AG08396 (cell line): ENCODE data around the gene SLC15A1.

Experiments used
- DNase-seq: peaks from one replicate; pipeline ENCODE4 v3.0.0; 2012; ENCODE audit warnings: low spot score, mixed read lengths

The SLC15A1 gene

GRCh38 chr13:98751367-98751782 lies 1.1 kb downstream of the SLC15A1 start:
- DNase-seq, result peak; percentile 24

- DNase-seq, result peak; percentile 71
Observed at GRCh38 chr13:98749501-98749900, 3.0 kb downstream of the SLC15A1 start.

- DNase-seq, result no peak
Observed at GRCh38 chr13:98746968-98747367, 5.5 kb downstream of the SLC15A1 start.

- no peak for DNase-seq
Observed at GRCh38 chr13:98743377-98743776, 9.1 kb downstream of the SLC15A1 start.

- DNase-seq, result no peak
Observed at GRCh38 chr13:98742961-98743360, 9.5 kb downstream of the SLC15A1 start.

DNA sequence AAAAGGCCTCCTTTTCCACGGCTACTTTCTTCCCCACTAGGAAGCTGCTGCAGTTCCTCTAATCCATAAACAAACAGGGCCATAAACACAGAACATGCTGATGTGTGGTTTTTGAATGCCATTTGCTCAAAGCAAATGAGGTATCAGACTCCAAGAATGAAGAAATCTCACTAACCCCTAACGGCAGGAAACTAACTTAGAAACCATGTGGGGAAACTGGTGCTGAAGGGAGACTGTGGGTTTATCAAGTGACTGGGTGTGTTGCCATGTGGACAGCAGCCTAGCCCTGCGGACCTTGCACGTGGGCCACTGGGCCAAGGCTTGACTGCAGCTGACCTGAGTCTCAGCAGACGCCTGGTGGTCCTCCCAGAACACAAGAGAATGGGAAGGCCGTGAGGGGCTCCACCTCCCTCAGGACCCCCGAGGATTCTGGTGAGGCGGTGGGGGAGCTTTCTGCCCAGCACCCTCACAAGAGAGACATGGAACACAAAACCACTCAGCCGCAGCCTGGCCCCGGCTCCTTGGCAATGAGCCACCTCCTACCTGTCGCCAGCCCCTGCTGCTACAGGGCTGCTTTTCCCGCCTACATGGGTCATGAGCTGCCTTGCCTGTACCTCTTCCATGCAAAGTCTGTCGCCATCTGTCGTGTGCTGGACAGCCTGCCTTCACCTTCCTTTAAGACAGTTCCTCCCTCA lies 10.6 kb downstream of the SLC15A1 start:
- DNase-seq, result peak; percentile 48

DNA sequence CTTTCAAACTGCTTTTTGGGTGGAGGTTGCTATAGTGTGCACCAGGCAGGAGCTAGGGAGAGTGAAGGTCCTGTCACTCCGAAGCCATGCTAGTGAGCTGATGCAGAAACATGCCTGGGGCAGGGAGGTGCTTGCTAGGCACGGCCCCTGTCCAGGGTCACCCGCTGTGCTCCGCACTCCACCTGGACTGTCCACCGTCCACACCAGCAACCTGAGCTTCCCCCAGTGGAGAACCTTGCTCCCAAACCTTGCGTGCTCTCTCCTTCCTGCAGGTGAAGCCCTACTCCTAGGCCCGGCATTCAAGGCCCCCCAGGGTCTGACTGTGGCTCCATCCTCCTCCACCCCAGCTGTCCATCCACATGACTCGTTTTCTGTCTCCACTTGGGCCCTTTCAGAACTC lies 12.3 kb downstream of the SLC15A1 start:
- no peak for DNase-seq

DNA sequence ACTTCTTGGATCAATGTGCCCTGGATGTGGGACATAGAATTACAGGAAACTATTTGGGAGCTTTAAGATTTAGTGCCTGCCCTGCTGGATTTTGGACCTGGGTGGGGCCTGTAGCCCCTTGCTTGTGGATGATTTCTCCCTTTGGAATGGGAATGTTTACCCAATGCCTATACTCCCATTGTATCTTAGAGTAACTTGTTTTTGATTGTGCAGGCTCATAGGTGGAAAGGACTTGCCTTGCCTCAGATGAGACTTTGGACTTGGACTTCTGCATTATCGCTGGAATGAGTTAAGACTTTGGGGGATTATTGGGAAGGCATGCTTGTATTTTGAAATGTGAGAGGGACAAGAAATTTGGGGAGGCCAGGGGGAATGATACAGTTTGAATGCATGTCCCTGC lies 13.5 kb downstream of the SLC15A1 start:
- no peak for DNase-seq

DNA sequence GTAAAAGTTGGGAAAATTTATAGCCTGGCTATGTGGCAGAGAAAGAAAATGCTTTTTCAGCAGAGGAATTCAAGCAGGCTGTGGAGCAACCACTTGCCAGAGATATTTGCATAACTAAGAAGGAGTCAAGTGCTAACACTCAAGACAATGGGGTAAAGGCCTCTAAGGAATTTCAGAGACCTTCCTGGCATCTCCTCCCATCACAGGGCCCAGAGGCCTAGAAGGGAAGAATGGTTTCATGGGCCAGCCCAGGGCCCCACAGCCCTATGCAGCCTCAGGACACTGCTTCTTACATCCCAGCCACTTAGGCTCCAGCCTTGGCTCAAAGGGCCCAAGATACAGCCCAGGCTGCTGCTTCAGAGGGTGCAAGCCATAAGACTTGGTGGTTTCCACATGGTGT lies 14.3 kb downstream of the SLC15A1 start:
- no peak for DNase-seq

GRCh38 chr13:98731925-98732324 lies 20.5 kb downstream of the SLC15A1 start:
- DNase-seq, result no peak

GRCh38 chr13:98731038-98731437 lies 21.4 kb downstream of the SLC15A1 start:
- DNase-seq, result no peak

- no peak for DNase-seq
Observed at GRCh38 chr13:98730441-98730840, 22.0 kb downstream of the SLC15A1 start.

DNA sequence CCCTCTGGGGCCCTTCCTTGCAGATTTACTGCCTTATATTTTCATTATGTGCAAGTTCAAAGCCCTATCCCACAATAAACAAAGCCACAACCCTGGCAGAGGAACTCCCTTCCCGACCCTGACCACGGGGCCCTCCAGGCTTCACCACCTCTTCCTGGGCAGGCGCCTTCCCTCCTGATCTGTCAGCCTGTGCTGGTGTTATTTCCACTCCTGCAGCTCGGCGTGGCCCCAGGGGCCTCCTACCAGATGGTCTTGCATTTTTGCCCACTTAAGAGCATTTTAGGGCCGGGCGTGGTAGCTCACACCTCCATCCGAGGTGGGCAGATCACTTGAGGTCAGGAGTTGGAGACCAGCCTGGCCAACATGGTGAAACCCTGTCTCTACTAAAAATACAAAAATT lies 22.8 kb downstream of the SLC15A1 start:
- no peak for DNase-seq

DNA sequence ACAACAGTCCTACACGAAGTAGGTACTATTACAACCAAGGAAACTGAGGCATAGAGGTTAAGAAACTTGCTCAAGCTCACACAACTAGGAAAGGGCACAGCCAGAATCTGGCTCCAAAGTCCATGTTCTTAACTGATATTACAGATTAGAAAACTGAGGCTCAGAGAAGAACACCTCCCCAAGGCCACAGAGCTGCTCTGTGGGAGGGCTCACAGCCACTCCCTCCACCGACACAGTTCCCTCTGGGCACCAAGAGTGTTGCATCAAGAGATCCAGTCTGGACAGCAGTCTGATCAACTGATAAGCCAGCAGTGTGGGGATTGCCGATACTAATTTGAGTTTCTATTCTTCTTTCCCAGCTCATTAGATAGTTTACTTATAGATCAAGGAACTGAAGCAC lies 29.5 kb downstream of the SLC15A1 start:
- no peak for DNase-seq

DNA sequence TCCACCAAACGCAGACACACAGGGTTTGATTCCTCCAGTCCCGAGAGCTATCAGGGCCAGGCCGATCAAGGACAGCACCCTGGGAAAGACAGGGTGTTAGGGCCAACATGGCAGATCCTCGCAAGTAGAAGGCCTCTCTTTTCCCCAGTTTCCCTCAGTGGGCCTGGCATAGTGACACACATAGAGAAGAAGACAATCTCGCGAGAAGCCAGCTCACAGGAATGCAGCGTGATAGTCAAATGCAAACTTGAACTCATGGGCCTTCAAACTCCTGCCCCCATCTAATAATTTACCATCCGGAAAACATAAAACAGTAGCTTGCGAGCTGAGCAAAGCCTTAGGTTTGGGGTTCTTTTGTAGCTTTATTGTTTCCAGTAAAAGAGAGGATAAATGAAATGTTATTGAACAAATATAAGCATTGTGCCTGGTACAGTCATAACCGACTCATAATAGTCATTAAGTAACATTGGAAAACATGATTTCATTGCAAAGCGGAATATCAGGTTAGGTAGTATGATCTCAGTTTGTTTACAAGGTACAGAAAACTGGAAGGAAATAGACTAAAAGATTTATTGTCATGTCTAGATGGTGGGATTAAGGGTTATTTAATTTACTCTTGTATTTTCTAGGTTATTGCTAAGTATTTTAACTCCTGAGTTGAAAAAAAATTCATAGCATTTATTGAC lies 30.5 kb downstream of the SLC15A1 start:
- DNase-seq, result no peak

DNA sequence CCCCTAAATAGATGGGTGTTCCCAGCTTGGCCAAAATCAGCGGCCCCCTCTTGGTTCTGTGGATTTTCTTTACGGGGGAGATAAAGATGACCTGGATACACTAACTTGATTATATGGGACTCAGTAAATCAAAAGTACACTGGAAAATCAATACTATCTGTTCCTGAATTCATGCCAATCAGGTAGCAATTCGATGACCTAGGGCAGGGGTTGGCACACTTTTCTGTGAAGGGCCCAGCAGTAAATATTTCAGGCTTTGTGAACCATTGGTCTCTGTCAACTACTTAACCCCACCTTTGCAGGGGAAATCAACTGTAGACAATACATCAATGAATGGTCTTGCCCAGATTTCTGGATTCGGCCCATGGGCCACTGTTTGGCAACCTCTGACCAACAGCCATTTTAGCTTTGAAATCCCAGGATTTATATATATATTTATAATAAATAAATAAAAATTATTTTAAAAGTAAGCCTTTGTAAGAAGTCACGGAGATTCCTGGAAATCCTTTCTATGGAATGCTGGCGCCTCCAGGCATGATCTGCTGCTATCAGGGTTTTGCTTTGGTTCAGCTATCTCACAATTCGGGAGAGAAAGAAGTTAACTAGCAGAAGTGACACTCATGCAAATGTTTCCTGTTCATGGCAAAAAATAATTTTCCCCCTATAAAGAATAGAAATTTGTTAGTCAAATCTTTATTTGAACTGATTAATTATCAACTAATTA lies 32.8 kb downstream of the SLC15A1 start:
- no peak for DNase-seq

DNA sequence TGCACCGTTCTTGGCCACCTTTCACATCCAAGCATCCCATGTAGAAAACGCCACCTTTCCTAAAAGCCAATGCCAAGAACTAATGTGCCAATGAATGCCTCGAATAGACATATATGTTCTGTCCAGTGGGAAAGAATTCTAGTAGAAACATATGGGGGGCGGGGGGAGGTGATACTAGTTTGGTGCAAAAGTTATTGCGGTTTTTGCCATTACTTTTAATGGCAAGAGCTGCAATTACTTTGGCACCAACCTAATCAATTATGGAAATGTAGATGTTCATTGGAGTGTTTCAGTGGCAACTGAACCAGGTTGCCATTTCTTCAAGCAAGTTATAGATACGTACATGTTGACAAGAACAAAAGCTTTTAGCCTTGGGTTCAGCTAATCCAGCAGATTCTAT lies 34.6 kb downstream of the SLC15A1 start:
- no peak for DNase-seq

GRCh38 chr13:98717256-98717655 lies 35.2 kb downstream of the SLC15A1 start:
- DNase-seq, result no peak

DNA sequence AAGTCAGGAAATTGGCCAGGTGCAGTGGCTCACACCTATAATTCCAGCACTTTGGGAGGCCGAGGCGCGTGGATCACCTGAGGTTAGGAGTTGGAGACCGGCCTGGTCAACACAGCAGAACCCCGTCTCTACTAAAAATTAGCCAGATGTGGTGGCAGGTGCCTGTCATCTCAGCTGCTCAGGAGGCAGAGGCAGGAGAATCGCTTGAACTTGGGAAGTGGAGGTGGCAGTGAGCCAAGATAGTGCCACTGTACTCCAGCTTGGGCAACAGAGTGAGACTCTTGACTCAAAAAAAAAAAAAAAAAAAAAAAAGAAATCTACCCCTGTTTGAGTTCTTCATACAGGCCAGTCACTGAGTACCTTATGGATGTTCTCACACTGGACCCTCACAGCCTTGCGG lies 42.0 kb downstream of the SLC15A1 start:
- DNase-seq, result no peak

DNA sequence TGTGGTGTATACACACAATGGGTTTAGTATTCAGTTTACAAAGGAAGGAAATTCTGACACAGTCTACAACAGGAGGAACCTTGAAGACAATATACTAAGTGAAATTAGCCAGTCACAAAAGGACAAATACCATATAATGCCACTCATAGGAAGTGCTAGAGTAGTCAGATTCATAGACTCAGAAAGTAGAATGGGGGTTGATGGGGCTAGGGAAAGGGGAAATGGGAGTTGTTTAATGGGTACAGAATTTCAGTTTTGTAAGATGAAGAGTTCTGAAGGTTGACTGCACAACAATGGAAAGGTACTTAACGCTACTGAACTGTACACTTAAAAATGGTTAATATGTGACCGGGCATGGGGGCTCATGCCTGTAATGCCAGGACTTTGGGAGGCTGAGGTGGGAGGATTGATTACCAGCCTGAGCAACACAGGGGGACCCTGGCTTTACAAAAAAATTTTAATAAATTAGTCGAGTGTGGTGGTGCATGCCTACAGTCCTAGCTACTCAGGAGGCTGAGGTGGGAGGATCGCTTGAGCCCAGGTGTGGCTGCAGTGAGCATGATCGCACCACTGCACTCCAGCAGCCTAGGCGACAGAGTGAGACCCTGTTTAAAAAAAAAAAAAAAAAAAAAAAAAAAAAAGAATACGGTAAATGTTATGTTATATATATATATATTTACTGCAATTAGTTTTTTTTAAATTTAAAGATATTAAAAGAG lies 45.0 kb downstream of the SLC15A1 start:
- no peak for DNase-seq

DNA sequence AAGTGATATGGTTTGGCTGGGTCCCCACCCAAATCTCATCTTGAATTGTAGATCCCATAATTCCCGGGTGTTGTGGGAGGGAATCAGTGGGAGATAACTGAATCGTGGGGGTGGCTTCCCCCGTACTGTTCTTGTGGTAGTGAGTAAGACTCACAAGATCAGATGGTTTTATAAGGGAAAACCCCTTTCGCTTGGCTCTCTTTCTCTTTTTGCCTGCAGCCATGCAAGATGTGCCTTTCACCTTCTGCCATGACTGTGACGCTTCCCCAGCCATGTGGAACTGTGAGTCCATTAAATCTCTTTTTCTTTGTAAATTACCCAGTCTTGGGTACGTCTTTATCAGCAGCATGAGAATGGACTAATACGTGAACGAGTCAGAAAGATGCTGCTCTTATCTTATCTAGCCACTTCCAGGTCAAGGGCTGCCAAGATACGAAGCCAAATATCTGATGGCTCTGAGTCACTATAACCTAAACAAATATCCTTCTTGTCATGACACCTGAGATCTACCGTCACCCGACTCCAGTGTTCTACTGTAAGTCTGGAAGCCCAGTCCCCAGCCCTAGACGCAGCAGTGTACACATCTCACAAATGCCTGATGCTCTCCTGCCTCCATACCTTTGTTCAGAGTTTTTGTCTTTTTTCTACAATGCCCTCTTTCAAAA lies 45.9 kb downstream of the SLC15A1 start:
- DNase-seq, result no peak

GRCh38 chr13:98697791-98698190 lies 54.7 kb downstream of the SLC15A1 start:
- no peak for DNase-seq
